ENCODE results near the gene CBFB. TPM values are rescaled to one million over a fixed set of nuclear protein-coding genes. Genes with fewer than 3 reads are reported as not detected.
A peak's percentile ranks its signal among the peaks of the same experiment; 100 is the strongest.

CBFB gene
- polyA plus RNA-seq = 18.0 to 55.9 TPM (median 39.7 TPM) in 3 replicates
- 72.1 TPM for polyA plus RNA-seq (2011; ENCODE audit: low read depth)
- 28.7 and 32.0 TPM in 2 replicates for polyA plus RNA-seq (2011; cell fraction: cytosol; rRNA removed)
- 19.3 and 37.5 TPM in 2 replicates for polyA plus RNA-seq (2011; cell fraction: nucleus; rRNA removed)
- 33.0 and 36.9 TPM in 2 replicates for polyA plus RNA-seq (2012; ENCODE audit: low replicate concordance)
- 9.6 to 35.9 TPM (median 15.7 TPM) in 3 replicates for polyA minus RNA-seq
- polyA minus RNA-seq (2011; cell fraction: cytosol; rRNA and poly(A)+ RNA removed) = 22.8 TPM
- 11.6 and 20.8 TPM in 2 replicates for polyA minus RNA-seq (2011; cell fraction: nucleus; rRNA and poly(A)+ RNA removed)

DNA sequence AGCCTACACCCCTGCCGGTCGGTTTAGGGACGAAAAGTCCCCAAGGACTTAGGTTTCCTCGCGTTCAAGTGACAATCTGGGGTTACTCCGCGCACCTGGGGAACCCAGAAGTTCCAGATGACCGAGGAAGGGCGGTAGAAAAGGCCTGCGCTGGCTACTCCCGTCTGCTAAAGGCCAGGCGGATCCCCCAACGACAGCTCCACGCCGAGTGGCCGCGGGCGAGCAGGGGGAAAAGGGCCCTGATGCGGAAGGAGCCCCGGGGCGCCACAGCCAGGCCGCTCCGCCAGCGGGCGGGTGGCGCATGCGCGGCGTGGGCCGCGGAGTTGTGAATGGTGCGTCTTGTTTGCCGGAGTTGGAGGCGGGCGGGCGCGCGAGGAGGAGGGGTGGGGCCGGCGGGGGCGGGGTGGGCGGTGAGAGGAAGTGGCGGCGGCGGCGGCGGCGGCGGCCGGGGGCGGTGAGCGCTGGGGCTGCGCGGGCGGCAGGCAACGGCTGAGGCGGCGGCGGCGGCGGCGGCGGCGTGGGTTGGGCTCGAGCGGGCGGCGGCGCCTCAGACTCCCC lies at the start of gene CBFB:
Gene CBFB, plus strand, starts transcription at position 454 of the 558 bp plus-strand sequence. CDS start 259 bp downstream, outside the sequence.
- FAIRE-seq = no peak
- Histone ChIP-seq H3K9ac (ENCODE audit: control insufficient read depth, extremely low read depth, insufficient read depth, low read length) (peak within 1 kb of the TSS; percentile 90), H3K27me3 (ENCODE audit: control insufficient read depth, extremely low read depth, insufficient read depth, low read length) (no peaks in the 10 kb centered on the region), H3K4me1 (ENCODE audit: control insufficient read depth, extremely low read depth, insufficient read depth, low read length) (peaks cover 16% of the 10 kb centered on the region), H3K9me1 (ENCODE audit: control insufficient read depth, extremely low read depth, insufficient read depth, low read length) (peaks cover 2% of the 10 kb centered on the region), H3K4me2 (ENCODE audit: control insufficient read depth, extremely low read depth, insufficient read depth, low read depth, low read length) (peak within 1 kb of the TSS; percentile 100), H3K4me3 (ENCODE audit: control insufficient read depth in 2 of 3, extremely low read depth in 1 of 3, insufficient read depth in 2 of 3, low read depth in 1 of 3, low read length in 3 of 3) (peak within 1 kb of the TSS; percentile 77 to 90 (median 89)), H3K36me3 (ENCODE audit: control insufficient read depth in 2 of 2, extremely low read depth in 1 of 2, insufficient read depth in 2 of 2, low read length in 2 of 2) (peaks cover 0 to 13% of the 10 kb centered on the region in 2 experiments), H4K20me1 (ENCODE audit: control insufficient read depth, extremely low read depth, insufficient read depth, low read length) (no peaks in the 10 kb centered on the region), H3K9me3 (ENCODE audit: control insufficient read depth, low read depth, low read length) (no peaks in the 10 kb centered on the region), H3K79me2 (ENCODE audit: control insufficient read depth, insufficient read depth, low read length) (peaks cover 42% of the 10 kb centered on the region), H3K27ac (ENCODE audit: control insufficient read depth, insufficient read depth, low read length) (peak within 1 kb of the TSS; percentile 91), H2AFZ (ENCODE audit: control insufficient read depth, low read length) (peak within 1 kb of the TSS; percentile 98)
- dilution Hi-C loops (cut with MboI; ENCODE audit: extremely low pct_ligation_motif_present, low sequenced_read_pairs) = no loop called here
- peak; percentile 35 for DNase-seq (ENCODE audit: low read depth, low spot score)
- no peak for TF ChIP-seq EZH2 (IDR thresholded peaks at IDR 0.05; ENCODE audit: low read length)
- TF ChIP-seq, protein P1, sequence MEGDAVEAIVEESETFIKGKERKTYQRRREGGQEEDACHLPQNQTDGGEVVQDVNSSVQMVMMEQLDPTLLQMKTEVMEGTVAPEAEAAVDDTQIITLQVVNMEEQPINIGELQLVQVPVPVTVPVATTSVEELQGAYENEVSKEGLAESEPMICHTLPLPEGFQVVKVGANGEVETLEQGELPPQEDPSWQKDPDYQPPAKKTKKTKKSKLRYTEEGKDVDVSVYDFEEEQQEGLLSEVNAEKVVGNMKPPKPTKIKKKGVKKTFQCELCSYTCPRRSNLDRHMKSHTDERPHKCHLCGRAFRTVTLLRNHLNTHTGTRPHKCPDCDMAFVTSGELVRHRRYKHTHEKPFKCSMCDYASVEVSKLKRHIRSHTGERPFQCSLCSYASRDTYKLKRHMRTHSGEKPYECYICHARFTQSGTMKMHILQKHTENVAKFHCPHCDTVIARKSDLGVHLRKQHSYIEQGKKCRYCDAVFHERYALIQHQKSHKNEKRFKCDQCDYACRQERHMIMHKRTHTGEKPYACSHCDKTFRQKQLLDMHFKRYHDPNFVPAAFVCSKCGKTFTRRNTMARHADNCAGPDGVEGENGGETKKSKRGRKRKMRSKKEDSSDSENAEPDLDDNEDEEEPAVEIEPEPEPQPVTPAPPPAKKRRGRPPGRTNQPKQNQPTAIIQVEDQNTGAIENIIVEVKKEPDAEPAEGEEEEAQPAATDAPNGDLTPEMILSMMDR (optimal IDR thresholded peaks at IDR 0.05 in 1 of 3, IDR thresholded peaks at IDR 0.05 in 1 of 3, conservative IDR thresholded peaks at IDR 0.05 in 1 of 3; ENCODE audit: extremely low read depth in 1 of 3, insufficient read depth in 2 of 3, low read length in 3 of 3) = peak in 2 of 3 experiments; percentile 0 to 9

DNA sequence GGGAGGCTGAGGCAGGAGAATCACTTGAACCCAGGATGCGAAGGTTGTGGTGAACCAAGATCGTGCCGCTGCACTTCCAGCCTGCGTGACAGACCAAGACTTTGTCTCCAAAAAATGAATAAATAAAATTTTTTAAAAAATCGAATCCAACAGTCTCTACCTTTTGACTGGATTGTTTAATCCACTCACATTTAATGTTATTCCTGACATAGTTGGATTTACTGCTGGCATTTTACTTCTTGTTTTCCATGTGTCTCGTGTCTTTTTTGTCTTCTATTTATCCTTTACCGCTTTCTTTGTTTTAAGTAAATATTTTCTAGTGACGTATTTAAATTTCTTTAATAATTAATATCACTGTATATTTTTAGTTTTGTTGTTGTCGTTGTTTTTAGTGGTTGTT lies 45.9 kb upstream of the CBFB start:
- Histone ChIP-seq H3K9me3 (ENCODE audit: control insufficient read depth, low read depth, low read length) (no peaks in the 10 kb centered on the region), H3K27ac (ENCODE audit: control insufficient read depth, insufficient read depth, low read length) (no peak overlapping the region), H2AFZ (ENCODE audit: control insufficient read depth, low read length) (no peak overlapping the region), H3K9me1 (ENCODE audit: control insufficient read depth, extremely low read depth, insufficient read depth, low read length) (no peaks in the 10 kb centered on the region), H3K4me3 (ENCODE audit: control insufficient read depth in 2 of 3, extremely low read depth in 1 of 3, insufficient read depth in 2 of 3, low read depth in 1 of 3, low read length in 3 of 3) (no peak overlapping the region), H4K20me1 (ENCODE audit: control insufficient read depth, extremely low read depth, insufficient read depth, low read length) (no peaks in the 10 kb centered on the region), H3K27me3 (ENCODE audit: control insufficient read depth, extremely low read depth, insufficient read depth, low read length) (no peaks in the 10 kb centered on the region), H3K4me2 (ENCODE audit: control insufficient read depth, extremely low read depth, insufficient read depth, low read depth, low read length) (no peak overlapping the region), H3K79me2 (ENCODE audit: control insufficient read depth, insufficient read depth, low read length) (no peaks in the 10 kb centered on the region), H3K4me1 (ENCODE audit: control insufficient read depth, extremely low read depth, insufficient read depth, low read length) (peaks cover 1% of the 10 kb centered on the region), H3K36me3 (ENCODE audit: control insufficient read depth in 2 of 2, extremely low read depth in 1 of 2, insufficient read depth in 2 of 2, low read length in 2 of 2) (no peaks in the 10 kb centered on the region), H3K9ac (ENCODE audit: control insufficient read depth, extremely low read depth, insufficient read depth, low read length) (no peak overlapping the region)
- FAIRE-seq = no peak
- dilution Hi-C loops (cut with MboI; ENCODE audit: extremely low pct_ligation_motif_present, low sequenced_read_pairs) = no loop called here
- no peak for DNase-seq (ENCODE audit: low read depth, low spot score)
- TF ChIP-seq, protein P1 (optimal IDR thresholded peaks at IDR 0.05 in 1 of 3, IDR thresholded peaks at IDR 0.05 in 1 of 3, conservative IDR thresholded peaks at IDR 0.05 in 1 of 3; ENCODE audit: extremely low read depth in 1 of 3, insufficient read depth in 2 of 3, low read length in 3 of 3) = no peak
- no peak for TF ChIP-seq EZH2 (IDR thresholded peaks at IDR 0.05; ENCODE audit: low read length)
